ENCODE results near the gene SCD5. TPM values are rescaled to one million over a fixed set of nuclear protein-coding genes. Genes with fewer than 3 reads are reported as not detected.

The SCD5 gene
- total and polyA plus RNA-seq, 2 experiments from 2014 or later = 0.79 to 1.6 TPM

DNA sequence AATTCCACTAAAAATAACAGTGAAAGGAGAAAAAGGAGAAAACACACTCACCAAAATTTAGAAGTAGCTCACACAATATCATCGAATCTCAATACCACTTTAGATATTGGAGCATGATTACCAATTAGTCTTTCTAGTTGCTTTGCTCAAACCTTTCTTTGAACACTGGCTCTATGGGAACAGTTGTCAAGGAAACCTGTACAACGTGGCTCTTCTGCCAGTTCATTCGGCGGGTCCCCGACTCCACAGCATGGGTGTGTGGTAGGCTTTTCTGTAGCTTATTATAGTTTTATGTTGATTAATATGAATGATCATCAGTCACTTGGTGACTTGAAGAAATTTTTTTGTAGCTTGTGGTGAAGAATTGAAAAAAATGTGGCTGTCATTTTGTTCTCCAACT, 186.6 kb downstream of the SCD5 start:
- no peaks in the 10 kb centered on the region for H3K9me3 Mint-ChIP-seq
- no peaks in the 10 kb centered on the region for H3K27me3 ChIP-seq (ENCODE audit: insufficient read depth)
- H3K4me3 ChIP-seq = no peak overlapping the region
- no peak overlapping the region for H2AFZ ChIP-seq
- no peaks in the 10 kb centered on the region for H3F3A ChIP-seq (replicated peaks; ENCODE audit: low read depth)
- H3K36me3 ChIP-seq (ENCODE audit: insufficient read depth) = no peaks in the 10 kb centered on the region
- H3K27ac ChIP-seq (ENCODE audit: low read depth) = no peak overlapping the region
- TF ChIP-seq ETS1 (IDR thresholded peaks at IDR 0.05) (no peak), ZNF331 (CRISPR knock-in tag; IDR thresholded peaks at IDR 0.05; ENCODE audit: low read depth) (no peak), NANOG (IDR thresholded peaks at IDR 0.05; ENCODE audit: borderline replicate concordance) (no peak), CREB1 (CRISPR knock-in tag; IDR thresholded peaks at IDR 0.05; ENCODE audit: low read depth) (no peak), EZH2phosphoT487 (IDR thresholded peaks at IDR 0.05; ENCODE audit: unreplicated experiment) (no peak), STAT1 (IDR thresholded peaks at IDR 0.05; ENCODE audit: unreplicated experiment) (no peak), ZNF462 (CRISPR knock-in tag; IDR thresholded peaks at IDR 0.05) (no peak), CTCF (conservative IDR thresholded peaks at IDR 0.05; ENCODE audit: low read depth in 2 of 2) (no peak), REST (IDR thresholded peaks at IDR 0.05; ENCODE audit: unreplicated experiment) (no peak), POLR2AphosphoS5 (IDR thresholded peaks at IDR 0.05; ENCODE audit: low read depth) (no peak), EZH2 (IDR thresholded peaks at IDR 0.05; ENCODE audit: low read depth, unreplicated experiment) (no peak), ZNF114 (CRISPR knock-in tag; IDR thresholded peaks at IDR 0.05) (no peak), JUNB (IDR thresholded peaks at IDR 0.05; ENCODE audit: unreplicated experiment) (no peak)
- no peaks in the 10 kb centered on the region for H3K4me1 ChIP-seq (ENCODE audit: insufficient read depth)
- H3K4me1 Mint-ChIP-seq = no peaks in the 10 kb centered on the region
- ATAC-seq (no peak), DNase-seq (ENCODE audit: low spot score) (no peak)
- no peak overlapping the region for H3K4me3 Mint-ChIP-seq
- H3K79me2 ChIP-seq (replicated peaks; ENCODE audit: insufficient read depth) = no peaks in the 10 kb centered on the region
- H4K20me1 ChIP-seq (replicated peaks; ENCODE audit: insufficient read depth) = no peaks in the 10 kb centered on the region
- H3K36me3 Mint-ChIP-seq (ENCODE audit: low read depth) = no peaks in the 10 kb centered on the region
- peaks cover 5% of the 10 kb centered on the region for H3K27me3 Mint-ChIP-seq (ENCODE audit: insufficient read depth, low read depth, poor library complexity)
- H3K27ac Mint-ChIP-seq = no peak overlapping the region
- H3K4me2 ChIP-seq = no peak overlapping the region
- H3K9me2 ChIP-seq (ENCODE audit: insufficient read depth) = no peaks in the 10 kb centered on the region

Measured in GM23338 (cell line).